ENCODE data around the gene TRMT11. TPM values are rescaled to one million over a fixed set of nuclear protein-coding genes. Genes with fewer than 3 reads are reported as not detected.

The TRMT11 gene
- total and polyA plus RNA-seq, 9 of the 15 experiments (the other 6 are each of a cell fraction or from before 2014, with no cell fraction given): 38.8 to 88.0 (median 59.8) TPM

GRCh38 chr6:126054258-126054702 is 67.9 kb downstream of the TRMT11 start (continued):
- TF ChIP-seq FOSL1 (tag; conservative IDR thresholded peaks at IDR 0.05) (peak; percentile 88), ELF1 (tag; IDR thresholded peaks at IDR 0.05) (no peak), ZNF57 (CRISPR knock-in tag; IDR thresholded peaks at IDR 0.05) (no peak), CXXC5 (CRISPR knock-in tag; IDR thresholded peaks at IDR 0.05) (peak; percentile 51), MEF2A (IDR thresholded peaks at IDR 0.05; ENCODE audit: control insufficient read depth, low read depth, low read length) (no peak), HNRNPH1 (optimal IDR thresholded peaks at IDR 0.05; ENCODE audit: low read depth, low read length) (no peak), STAT5A (IDR thresholded peaks at IDR 0.05; ENCODE audit: borderline replicate concordance, low read length) (no peak), ETS2 (tag; IDR thresholded peaks at IDR 0.05; ENCODE audit: borderline replicate concordance, poor library complexity, severe bottlenecking) (no peak), THAP12 (CRISPR knock-in tag; IDR thresholded peaks at IDR 0.05) (no peak), SLC30A9 (CRISPR knock-in tag; IDR thresholded peaks at IDR 0.05) (no peak), ZBTB2 (IDR thresholded peaks at IDR 0.05) (no peak), TGIF2 (CRISPR knock-in tag; IDR thresholded peaks at IDR 0.05) (no peak), E4F1 (CRISPR knock-in tag; IDR thresholded peaks at IDR 0.05; ENCODE audit: borderline replicate concordance) (no peak), MTA1 (IDR thresholded peaks at IDR 0.05; ENCODE audit: borderline replicate concordance) (0 out of 2 replicates have a peak, but pooled peaks have one; percentile 78), OTX1 (CRISPR knock-in tag; IDR thresholded peaks at IDR 0.05) (no peak), ZBTB33 (CRISPR knock-in tag; IDR thresholded peaks at IDR 0.05) (no peak), GTF2A2 (tag; IDR thresholded peaks at IDR 0.05) (no peak), TBL1XR1 (IDR thresholded peaks at IDR 0.05; ENCODE audit: low read length in 2 of 2) (peak in 1 of 2 experiments; percentile 67; a peak in 2 of 4 replicates), THAP7 (CRISPR knock-in tag; IDR thresholded peaks at IDR 0.05) (no peak), ZNF586 (CRISPR knock-in tag; conservative IDR thresholded peaks at IDR 0.05) (no peak), SIRT6 (IDR thresholded peaks at IDR 0.05; ENCODE audit: low read depth, low read length) (no peak)

Data from K562 (cell line).